K562 (cell line): ENCODE data around the gene RIMOC1. TPM values are rescaled to one million over a fixed set of nuclear protein-coding genes. Genes with fewer than 3 reads are reported as not detected.

ENCODE experiments used
- ATF2 ChIP-seq: sonication (generic); formaldehyde crosslinking; IDR thresholded peaks from 2 replicates; pipeline ENCODE4 v1.8.1; 2022; ENCODE audit warnings: missing genetic modification reagents
- BRF2 ChIP-seq: IDR thresholded peaks from 3 replicates; pipeline ENCODE4 v1.6.1; 2011; ENCODE audit warnings: borderline replicate concordance, mild to moderate bottlenecking; ENCODE audit not compliant: insufficient read length, insufficient read depth
- NCOR1 ChIP-seq: fragments of 450-650 bp; IDR thresholded peaks from 2 replicates; pipeline ENCODE4 v1.6.1; 2016; ENCODE audit warnings: mild to moderate bottlenecking, moderate library complexity
- RFX5 ChIP-seq: IDR thresholded peaks from 2 replicates; pipeline ENCODE4 v1.6.1; 2011; ENCODE audit warnings: low read depth, mild to moderate bottlenecking, improper control_type of control experiment, low read length
- SMAD2 ChIP-seq: fragments of 150-350 bp; IDR thresholded peaks from 2 replicates; pipeline ENCODE4 v1.6.1; 2014; ENCODE audit warnings: low read depth, mild to moderate bottlenecking, low read length
- TBL1XR1 ChIP-seq, 2 experiments: IDR thresholded peaks; 2 replicates each; pipeline ENCODE4 v1.6.1; 2012; ENCODE audit warnings: improper control_type of control experiment in 2 of 2, low read length in 2 of 2, mild to moderate bottlenecking in 1 of 2
- ZNF121 ChIP-seq: sonication (generic); formaldehyde crosslinking; conservative IDR thresholded peaks from 2 replicates; pipeline ENCODE4 v1.8.0; 2022; ENCODE audit warnings: missing genetic modification reagents
- ZNF3 ChIP-seq: fragments of 250-450 bp; sonication (Bioruptor Pico); IDR thresholded peaks from 2 replicates; pipeline ENCODE4 v1.5.0; 2021; ENCODE audit warnings: mild to moderate bottlenecking, moderate library complexity
- ZNF41 ChIP-seq: fragments of 250-450 bp; sonication (Bioruptor Pico); conservative IDR thresholded peaks from 2 replicates; pipeline ENCODE4 v1.4.0; 2020; ENCODE audit warnings: mild to moderate bottlenecking
- ZNF449 ChIP-seq: fragments of 250-450 bp; sonication (Bioruptor Pico); IDR thresholded peaks from 2 replicates; pipeline ENCODE4 v1.8.0; 2022; ENCODE audit warnings: moderate library complexity, mild to moderate bottlenecking, inconsistent platforms
- ZZZ3 ChIP-seq: fragments of 450-650 bp; IDR thresholded peaks from 2 replicates; pipeline ENCODE4 v1.6.1; 2016; ENCODE audit warnings: antibody characterized with exemption, mild to moderate bottlenecking, moderate library complexity
- polyA plus RNA-seq, 8 experiments: library from polyadenylated mRNA; depleted of rRNA in 4 of 8; stranded (reverse) in 5 of 8; unstranded in 3 of 8; fragments of >200 nt; fragmentation: Nextera tagmentation in 2 of 8; fragmentation: Illumina TruSeq in 1 of 8; extraction: Ambion mirVana in 2 of 8; extraction: Trizol in 1 of 8; gene quantifications; 2 replicates each; pipeline versions ENCODE4 v1.2.1 to v1.2.3, GENCODE V29; 2011 to 2014; ENCODE audit warnings: inconsistent platforms in 1 of 8, missing spikeins in 1 of 8
- total RNA-seq, 7 experiments: library from RNA; depleted of rRNA in 6 of 7; stranded (reverse); fragments of >200 nt in 6 of 7; fragmentation: Illumina TruSeq in 2 of 7; extraction: Trizol in 2 of 7; gene quantifications; 2 replicates each; pipeline versions ENCODE4 v1.2.1 to v1.2.3, GENCODE V29; 2011 to 2021; ENCODE audit warnings: low replicate concordance in 1 of 7
- TF ChIP-seq, protein P1 (sequence below), 2 experiments: IDR thresholded peaks in 1 of 2; conservative IDR thresholded peaks in 1 of 2; 2 replicates each; pipeline ENCODE4 v1.6.1; 2016; ENCODE audit warnings: low read depth in 2 of 2, mild to moderate bottlenecking in 1 of 2, missing compliant biosample characterization in 1 of 2, missing genetic modification characterization in 1 of 2, moderate library complexity in 1 of 2
- TF ChIP-seq, protein P2 (sequence below): fragments of 250-450 bp; sonication (Bioruptor Pico); IDR thresholded peaks from 2 replicates; pipeline ENCODE4 v1.8.0; 2021; ENCODE audit warnings: mild to moderate bottlenecking, moderate library complexity
- TF ChIP-seq, protein P3 (sequence below): fragments of 150-350 bp; conservative IDR thresholded peaks from 2 replicates; pipeline ENCODE4 v1.6.1; 2014; ENCODE audit warnings: low read length

RIMOC1 gene
- total and polyA plus RNA-seq, 9 of the 15 experiments (the other 6 are each of a cell fraction or from before 2014, with no cell fraction given): 11.6 to 63.1 (median 30.8) TPM

DNA sequence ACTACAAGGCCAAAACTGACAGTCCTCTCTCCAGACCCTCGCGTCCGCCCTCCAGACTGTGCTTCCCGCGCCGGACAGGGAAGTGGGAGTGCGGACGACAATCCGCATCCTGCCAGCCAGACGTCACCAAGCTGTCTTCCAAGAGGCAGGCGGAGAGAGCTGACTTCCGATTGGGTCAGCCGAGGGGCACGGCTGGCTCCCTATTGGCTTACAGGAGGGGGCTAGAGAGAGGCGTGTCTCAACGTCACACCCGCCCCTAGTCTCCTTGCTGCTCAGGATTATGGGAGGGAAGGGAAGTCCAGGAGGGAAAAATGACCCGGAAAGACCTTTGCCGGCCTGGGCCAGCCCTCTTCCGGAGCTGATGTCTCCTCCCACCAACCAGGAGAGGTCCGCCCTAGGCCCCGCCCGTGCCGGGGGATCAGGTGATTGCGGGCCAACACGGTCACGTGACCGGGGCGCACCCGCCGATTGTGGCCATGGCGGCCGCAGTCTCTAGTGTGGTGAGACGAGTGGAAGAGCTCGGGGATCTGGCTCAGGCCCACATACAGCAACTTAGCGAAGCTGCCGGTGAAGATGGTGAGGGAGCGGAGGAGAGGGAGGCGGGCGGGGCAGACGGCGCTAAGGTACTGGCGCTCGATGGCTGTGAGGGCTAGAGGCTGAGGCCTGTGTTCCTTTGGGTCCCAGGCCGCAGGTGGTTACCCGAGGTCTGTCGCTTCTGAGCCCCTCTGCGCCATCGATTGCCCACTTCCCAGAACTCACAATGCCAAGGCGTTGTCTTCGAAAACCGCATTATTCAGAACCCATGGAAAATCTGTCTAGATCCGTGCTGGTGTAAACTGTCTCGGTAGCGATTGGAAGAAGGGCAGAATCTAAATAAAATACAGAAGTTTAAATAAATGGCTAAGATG lies at the start of gene RIMOC1 (continued):
- TF ChIP-seq, protein P1, sequence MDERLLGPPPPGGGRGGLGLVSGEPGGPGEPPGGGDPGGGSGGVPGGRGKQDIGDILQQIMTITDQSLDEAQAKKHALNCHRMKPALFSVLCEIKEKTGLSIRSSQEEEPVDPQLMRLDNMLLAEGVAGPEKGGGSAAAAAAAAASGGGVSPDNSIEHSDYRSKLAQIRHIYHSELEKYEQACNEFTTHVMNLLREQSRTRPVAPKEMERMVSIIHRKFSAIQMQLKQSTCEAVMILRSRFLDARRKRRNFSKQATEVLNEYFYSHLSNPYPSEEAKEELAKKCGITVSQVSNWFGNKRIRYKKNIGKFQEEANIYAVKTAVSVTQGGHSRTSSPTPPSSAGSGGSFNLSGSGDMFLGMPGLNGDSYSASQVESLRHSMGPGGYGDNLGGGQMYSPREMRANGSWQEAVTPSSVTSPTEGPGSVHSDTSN (CRISPR knock-in tag; IDR thresholded peaks at IDR 0.05; ENCODE audit: low read depth): no peak
- TF ChIP-seq, protein P1 (tag; conservative IDR thresholded peaks at IDR 0.05; ENCODE audit: low read depth): peak; percentile 66; the same call in 1 of the 2 replicates
- TF ChIP-seq, protein P2, sequence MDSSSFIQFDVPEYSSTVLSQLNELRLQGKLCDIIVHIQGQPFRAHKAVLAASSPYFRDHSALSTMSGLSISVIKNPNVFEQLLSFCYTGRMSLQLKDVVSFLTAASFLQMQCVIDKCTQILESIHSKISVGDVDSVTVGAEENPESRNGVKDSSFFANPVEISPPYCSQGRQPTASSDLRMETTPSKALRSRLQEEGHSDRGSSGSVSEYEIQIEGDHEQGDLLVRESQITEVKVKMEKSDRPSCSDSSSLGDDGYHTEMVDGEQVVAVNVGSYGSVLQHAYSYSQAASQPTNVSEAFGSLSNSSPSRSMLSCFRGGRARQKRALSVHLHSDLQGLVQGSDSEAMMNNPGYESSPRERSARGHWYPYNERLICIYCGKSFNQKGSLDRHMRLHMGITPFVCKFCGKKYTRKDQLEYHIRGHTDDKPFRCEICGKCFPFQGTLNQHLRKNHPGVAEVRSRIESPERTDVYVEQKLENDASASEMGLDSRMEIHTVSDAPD (CRISPR knock-in tag): no peak
- TF ChIP-seq NCOR1 (peak; percentile 69), ZNF121 (CRISPR knock-in tag) (no peak), ATF2 (CRISPR knock-in tag) (no peak), RFX5 (no peak), BRF2 (no peak), ZNF449 (CRISPR knock-in tag) (peak; percentile 45; the same call in 1 of the 2 replicates), ZNF41 (CRISPR knock-in tag) (peak; percentile 66; the same call in 1 of the 2 replicates), ZZZ3 (peak; percentile 92), TBL1XR1 (IDR thresholded peaks at IDR 0.05; ENCODE audit: low read length in 2 of 2) (peak in 1 of 2 experiments; percentile 79; a peak in 2 of 4 replicates), ZNF3 (CRISPR knock-in tag) (no peak), SMAD2 (no peak)
- TF ChIP-seq, protein P3, sequence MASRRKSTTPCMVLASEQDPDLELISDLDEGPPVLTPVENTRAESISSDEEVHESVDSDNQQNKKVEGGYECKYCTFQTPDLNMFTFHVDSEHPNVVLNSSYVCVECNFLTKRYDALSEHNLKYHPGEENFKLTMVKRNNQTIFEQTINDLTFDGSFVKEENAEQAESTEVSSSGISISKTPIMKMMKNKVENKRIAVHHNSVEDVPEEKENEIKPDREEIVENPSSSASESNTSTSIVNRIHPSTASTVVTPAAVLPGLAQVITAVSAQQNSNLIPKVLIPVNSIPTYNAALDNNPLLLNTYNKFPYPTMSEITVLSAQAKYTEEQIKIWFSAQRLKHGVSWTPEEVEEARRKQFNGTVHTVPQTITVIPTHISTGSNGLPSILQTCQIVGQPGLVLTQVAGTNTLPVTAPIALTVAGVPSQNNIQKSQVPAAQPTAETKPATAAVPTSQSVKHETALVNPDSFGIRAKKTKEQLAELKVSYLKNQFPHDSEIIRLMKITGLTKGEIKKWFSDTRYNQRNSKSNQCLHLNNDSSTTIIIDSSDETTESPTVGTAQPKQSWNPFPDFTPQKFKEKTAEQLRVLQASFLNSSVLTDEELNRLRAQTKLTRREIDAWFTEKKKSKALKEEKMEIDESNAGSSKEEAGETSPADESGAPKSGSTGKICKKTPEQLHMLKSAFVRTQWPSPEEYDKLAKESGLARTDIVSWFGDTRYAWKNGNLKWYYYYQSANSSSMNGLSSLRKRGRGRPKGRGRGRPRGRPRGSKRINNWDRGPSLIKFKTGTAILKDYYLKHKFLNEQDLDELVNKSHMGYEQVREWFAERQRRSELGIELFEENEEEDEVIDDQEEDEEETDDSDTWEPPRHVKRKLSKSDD: no peak
